Transverse colon (tissue), 3 donors: Measurements from ENCODE around the gene SHISA9.

Experiments used
- CTCF ChIP-seq, 5 experiments: fragments of 200-600 bp in 3 of 5; fragments of 450-650 bp in 2 of 5; sonication (generic) in 3 of 5; IDR thresholded peaks; 1 replicate in 2 of 5; 2 replicates in 3 of 5; pipeline ENCODE4 v1.5.1; 2016 to 2017; ENCODE audit warnings: antibody characterized with exemption in 5 of 5, inconsistent platforms in 3 of 5, mild to moderate bottlenecking in 2 of 5, moderate library complexity in 1 of 5
- EP300 ChIP-seq: sonication (generic); formaldehyde crosslinking; IDR thresholded peaks from one replicate; pipeline ENCODE4 v1.6.1; 2017; ENCODE audit warnings: antibody characterized with exemption, low read depth

- no peak for TF ChIP-seq CTCF (IDR thresholded peaks at IDR 0.05)
- no peak for TF ChIP-seq EP300
Observed at GRCh38 chr16:13254998-13255614, 353.7 kb downstream of the SHISA9 start.
